Endothelial cell of umbilical vein (primary cell): ENCODE data around the gene AJAP1. TPM values are rescaled to one million over a fixed set of nuclear protein-coding genes. Genes with fewer than 3 reads are reported as not detected.

Experiments used
- BruUV-seq: library from RNA; stranded (reverse); fragments of 400-500 nt; replicated peaks from 2 replicates; lab custom pipeline; 2021; lab: Mats Ljungman, UMichigan
- CTCF ChIA-PET: fragments of 300-600, 350-600 bp; sonication (Branson Sonifier 250); formaldehyde crosslinking; loops from one replicate; lab custom pipeline; 2021; ENCODE audit warnings: antibody characterized with exemption, inconsistent platforms; lab: Charles Lee
- POLR2A ChIA-PET: fragments of 300-600, 350-600 bp; sonication (Branson Sonifier 250); formaldehyde crosslinking; loops from one replicate; lab custom pipeline; 2021; ENCODE audit warnings: antibody characterized with exemption, inconsistent platforms; lab: Charles Lee
- DNase-seq: peaks from one replicate; pipeline ENCODE4 v3.0.0-alpha.2; 2011; ENCODE audit warnings: low read depth, low spot score
- FAIRE-seq: peaks from 2 replicates; lab custom pipeline; 2011; peaks lifted over from hg19 to GRCh38; lab: Jason Lieb, UNC
- H2AFZ ChIP-seq: 2 replicates; pipeline ENCODE4 v1.6.0; 2012; ENCODE audit warnings: low read depth, low read length, control low read depth, inconsistent platforms
- H3K27ac ChIP-seq: 2 replicates; pipeline ENCODE4 v1.5.1; 2011; ENCODE audit warnings: low read depth, mild to moderate bottlenecking, control low read depth, low read length, moderate library complexity; ENCODE audit not compliant: insufficient read depth
- H3K27me3 ChIP-seq, 2 experiments: 2 replicates each; pipeline versions ENCODE4 v1.6.0 to v1.6.1; 2011; ENCODE audit warnings: low read length in 2 of 2, mixed read lengths in 1 of 2; ENCODE audit not compliant: control insufficient read depth in 2 of 2, insufficient read depth in 2 of 2
- H3K36me3 ChIP-seq, 2 experiments: 2 replicates in 1 of 2; 3 replicates in 1 of 2; pipeline ENCODE4 v1.5.1; 2011; ENCODE audit warnings: low read length in 2 of 2, mild to moderate bottlenecking in 1 of 2, moderate library complexity in 1 of 2; ENCODE audit not compliant: control insufficient read depth in 2 of 2, insufficient read depth in 2 of 2; ENCODE audit errors: extremely low read depth in 1 of 2
- H3K4me1 ChIP-seq: 3 replicates; pipeline ENCODE4 v1.5.1; 2011; ENCODE audit warnings: mild to moderate bottlenecking, low read length; ENCODE audit not compliant: control insufficient read depth, insufficient read depth; ENCODE audit errors: extremely low read depth
- H3K4me2 ChIP-seq: 2 replicates; pipeline ENCODE4 v1.6.1; 2011; ENCODE audit warnings: low read length, control low read depth, mixed read lengths; ENCODE audit not compliant: insufficient read depth
- H3K4me3 ChIP-seq, 3 experiments: fragments of 200-600 bp in 1 of 3; sonication (generic), shearing (Covaris generic) in 1 of 3; replicated peaks in 1 of 3; 2 replicates each; pipeline ENCODE4 v1.5.1; 2011 to 2016; ENCODE audit warnings: control low read depth in 3 of 3, low read length in 3 of 3, mild to moderate bottlenecking in 2 of 3, inconsistent platforms in 1 of 3, low read depth in 1 of 3, moderate library complexity in 1 of 3; ENCODE audit not compliant: insufficient read depth in 1 of 3
- H3K79me2 ChIP-seq: 2 replicates; pipeline ENCODE4 v1.6.0; 2012; ENCODE audit warnings: low read length, inconsistent platforms; ENCODE audit not compliant: control insufficient read depth, insufficient read depth
- H3K9ac ChIP-seq: replicated peaks from 2 replicates; pipeline ENCODE3; 2011; ENCODE audit warnings: low read length, control low read depth; ENCODE audit not compliant: insufficient read depth; ENCODE audit errors: extremely low read depth
- H3K9me1 ChIP-seq: replicated peaks from 3 replicates; pipeline ENCODE4 v1.6.0; 2011; ENCODE audit warnings: mild to moderate bottlenecking, low read length; ENCODE audit not compliant: control insufficient read depth, insufficient read depth; ENCODE audit errors: extremely low read depth
- H3K9me3 ChIP-seq: replicated peaks from 2 replicates; pipeline ENCODE4 v1.5.1; 2012; ENCODE audit warnings: low read length, inconsistent platforms; ENCODE audit not compliant: control insufficient read depth, insufficient read depth
- H4K20me1 ChIP-seq: replicated peaks from 2 replicates; pipeline ENCODE3; 2011; ENCODE audit warnings: mild to moderate bottlenecking, low read length; ENCODE audit not compliant: control insufficient read depth, insufficient read depth; ENCODE audit errors: extremely low read depth
- CTCF ChIP-seq, 2 donors: IDR thresholded peaks; 1 replicate in 1 of 2; 2 replicates in 1 of 2; pipeline ENCODE4 v1.5.1; 2011; ENCODE audit warnings: low read length in 2 of 2, mild to moderate bottlenecking in 2 of 2, moderate library complexity in 2 of 2, control low read depth in 1 of 2, inconsistent platforms in 1 of 2, low read depth in 1 of 2; ENCODE audit not compliant: insufficient read depth in 1 of 2; ENCODE audit errors: extremely low read depth in 1 of 2
- EZH2 ChIP-seq: IDR thresholded peaks from 2 replicates; pipeline ENCODE4 v1.6.1; 2012; ENCODE audit warnings: borderline replicate concordance, low read depth, mild to moderate bottlenecking, moderate library complexity, low read length, inconsistent platforms; ENCODE audit not compliant: severe bottlenecking
- FOS ChIP-seq: IDR thresholded peaks from 2 replicates; pipeline ENCODE4 v1.6.1; 2011; ENCODE audit warnings: mild to moderate bottlenecking, low read length, moderate library complexity, borderline replicate concordance; ENCODE audit not compliant: insufficient read depth
- GATA2 ChIP-seq: IDR thresholded peaks from 2 replicates; pipeline ENCODE4 v1.7.0; 2011; ENCODE audit warnings: low read depth, mild to moderate bottlenecking, moderate library complexity, mixed read lengths, low read length; ENCODE audit not compliant: insufficient read length, insufficient read depth
- JUN ChIP-seq: IDR thresholded peaks from 2 replicates; pipeline ENCODE4 v1.6.1; 2011; ENCODE audit warnings: borderline replicate concordance, low read depth; ENCODE audit not compliant: insufficient read length, insufficient read depth
- MAX ChIP-seq: IDR thresholded peaks from 2 replicates; pipeline ENCODE4 v1.6.1; 2011; ENCODE audit not compliant: insufficient read depth, insufficient read length
- MYC ChIP-seq: IDR thresholded peaks from one replicate; pipeline ENCODE4 v1.6.1; 2011; ENCODE audit warnings: mild to moderate bottlenecking, low read depth, low read length
- POLR2A ChIP-seq: IDR thresholded peaks from 2 replicates; pipeline ENCODE4 v1.6.1; 2012; ENCODE audit warnings: low read depth, mild to moderate bottlenecking, control low read depth, low read length
- POLR2AphosphoS5 ChIP-seq: IDR thresholded peaks from 2 replicates; pipeline ENCODE4 v1.6.1; 2012; ENCODE audit warnings: low read depth, mild to moderate bottlenecking, control low read depth, low read length, moderate library complexity; ENCODE audit not compliant: insufficient read depth
- dilution Hi-C: fragments of 300-500 bp; cut with MboI; formaldehyde crosslinking; loops from one replicate; pipeline ENCODE4 v1.15.0; 2019; ENCODE audit warnings: low sequenced_read_pairs; ENCODE audit not compliant: extremely low pct_ligation_motif_present
- intact Hi-C: fragments of 100-400 bp; cut with micrococcal nuclease; formaldehyde crosslinking; loops from one replicate; pipeline ENCODE4 v1.10.0; 2022
- polyA plus RNA-seq, 4 experiments: library from polyadenylated mRNA; depleted of rRNA in 3 of 4; stranded (reverse) in 3 of 4; unstranded in 1 of 4; fragments of >200 nt; gene quantifications; 2 replicates each; pipeline versions ENCODE4 v1.2.1 to v1.2.3, GENCODE V29; 2011 to 2012; ENCODE audit warnings: missing spikeins in 1 of 4
- total RNA-seq: library from RNA; stranded (reverse); gene quantifications from 2 replicates; pipeline ENCODE4 v1.2.3, GENCODE V29; 2021

Gene AJAP1
- total and polyA plus RNA-seq, 2 donors (not counting 3 experiments of a cell fraction or from before 2014, with no cell fraction given): not detected

- FAIRE-seq: no peak
These were observed 123.6 kb downstream of the AJAP1 start for GRCh38 chr1:4778056-4778455.

More at GRCh38 chr1:4778056-4778455, 123.6 kb downstream of the AJAP1 start:
- no peaks in the 10 kb centered on the region for H3K79me2 ChIP-seq
- H3K27ac ChIP-seq: no peak overlapping the region
- dilution Hi-C loops (no loop called here), intact Hi-C loops (no loop called here)
- TF ChIP-seq POLR2A (no peak), MYC (no peak), MAX (no peak), CTCF (IDR thresholded peaks at IDR 0.05; ENCODE audit: extremely low read depth in 1 of 2, insufficient read depth in 1 of 2, low read depth in 1 of 2, low read length in 2 of 2) (no peak), JUN (no peak), FOS (no peak), EZH2 (no peak), GATA2 (no peak), POLR2AphosphoS5 (no peak)
- ChIA-PET CTCF (no interaction called here), POLR2A (no interaction called here)
- peaks cover 6% of the 10 kb centered on the region for H3K9me3 ChIP-seq
- H3K9ac ChIP-seq: no peak overlapping the region
- H3K4me2 ChIP-seq: no peak overlapping the region
- H2AFZ ChIP-seq: no peak overlapping the region
- H3K4me3 ChIP-seq: no peak overlapping the region
- no peaks in the 10 kb centered on the region for H3K4me1 ChIP-seq
- BruUV-seq: no TSS peak
- H4K20me1 ChIP-seq: no peaks in the 10 kb centered on the region
- H3K27me3 ChIP-seq: no peaks in the 10 kb centered on the region
- H3K36me3 ChIP-seq: no peaks in the 10 kb centered on the region
- no peaks in the 10 kb centered on the region for H3K9me1 ChIP-seq
- no peak for DNase-seq
